Keratinocyte (primary cell): ENCODE data around the gene LST1. TPM values are rescaled to one million over a fixed set of nuclear protein-coding genes. Genes with fewer than 3 reads are reported as not detected.
"Not testable (repeated sequence)": the region's sequence is repeated elsewhere in the genome, so short reads cannot be mapped to it uniquely, and the experiment has no call there.

Source experiments
- DNase-seq: peaks from one replicate; pipeline ENCODE4 v3.0.0-alpha.2; 2011; ENCODE audit warnings: low read depth, missing footprints, low spot score
- FAIRE-seq: peaks from 2 replicates; lab custom pipeline; 2011; peaks lifted over from hg19 to GRCh38; lab: Jason Lieb, UNC
- H2AFZ ChIP-seq: 2 replicates; pipeline ENCODE4 v1.6.0; 2012; ENCODE audit warnings: low read length, control low read depth, inconsistent platforms; ENCODE audit not compliant: control insufficient read depth
- H3K27ac ChIP-seq: 2 replicates; pipeline ENCODE4 v1.5.1; 2011; ENCODE audit warnings: low read length; ENCODE audit not compliant: control insufficient read depth, insufficient read depth
- H3K27me3 ChIP-seq: 3 replicates; pipeline ENCODE4 v1.6.0; 2011; ENCODE audit warnings: low read length; ENCODE audit not compliant: control insufficient read depth, insufficient read depth; ENCODE audit errors: extremely low read depth
- H3K36me3 ChIP-seq, 2 experiments: 2 replicates in 1 of 2; 3 replicates in 1 of 2; pipeline ENCODE4 v1.5.1; 2011; ENCODE audit warnings: low read length in 2 of 2, mild to moderate bottlenecking in 1 of 2; ENCODE audit not compliant: control insufficient read depth in 2 of 2, insufficient read depth in 2 of 2; ENCODE audit errors: extremely low read depth in 1 of 2
- H3K4me1 ChIP-seq: 3 replicates; pipeline ENCODE4 v1.5.1; 2011; ENCODE audit warnings: low read length; ENCODE audit not compliant: control insufficient read depth, insufficient read depth; ENCODE audit errors: extremely low read depth
- H3K4me2 ChIP-seq: 3 replicates; pipeline ENCODE4 v1.6.0; 2011; ENCODE audit warnings: low read depth, low read length; ENCODE audit not compliant: control insufficient read depth, insufficient read depth; ENCODE audit errors: extremely low read depth
- H3K4me3 ChIP-seq, 3 experiments: fragments of 200-600 bp in 1 of 3; sonication (generic) in 1 of 3; 2 replicates in 2 of 3; 3 replicates in 1 of 3; pipeline ENCODE4 v1.5.1; 2011 to 2016; ENCODE audit warnings: low read length in 3 of 3, mild to moderate bottlenecking in 3 of 3, control low read depth in 2 of 3, inconsistent platforms in 1 of 3, low read depth in 1 of 3, mixed read lengths in 1 of 3, mixed run types in 1 of 3, moderate library complexity in 1 of 3; ENCODE audit not compliant: control insufficient read depth in 2 of 3, insufficient read depth in 2 of 3; ENCODE audit errors: extremely low read depth in 1 of 3
- H3K79me2 ChIP-seq: 2 replicates; pipeline ENCODE4 v1.6.0; 2012; ENCODE audit warnings: low read length; ENCODE audit not compliant: control insufficient read depth, insufficient read depth
- H3K9ac ChIP-seq: 3 replicates; pipeline ENCODE4 v1.6.0; 2011; ENCODE audit warnings: low read length; ENCODE audit not compliant: control insufficient read depth, insufficient read depth; ENCODE audit errors: extremely low read depth
- H3K9me1 ChIP-seq: 3 replicates; pipeline ENCODE4 v1.6.0; 2011; ENCODE audit warnings: low read length; ENCODE audit not compliant: control insufficient read depth, insufficient read depth; ENCODE audit errors: extremely low read depth
- H3K9me3 ChIP-seq: 2 replicates; pipeline ENCODE4 v1.5.1; 2012; ENCODE audit warnings: low read depth, low read length; ENCODE audit not compliant: control insufficient read depth
- H4K20me1 ChIP-seq: 3 replicates; pipeline ENCODE4 v1.6.0; 2011; ENCODE audit warnings: low read length; ENCODE audit not compliant: control insufficient read depth, insufficient read depth; ENCODE audit errors: extremely low read depth
- EZH2 ChIP-seq: IDR thresholded peaks from one replicate; pipeline ENCODE4 v1.6.1; 2012; ENCODE audit warnings: inconsistent platforms, mild to moderate bottlenecking, low read length, moderate library complexity
- dilution Hi-C: fragments of 300-500 bp; cut with MboI; formaldehyde crosslinking; loops from one replicate; pipeline ENCODE4 v1.7.0; 2020; ENCODE audit warnings: low sequenced_read_pairs; ENCODE audit not compliant: extremely low pct_ligation_motif_present
- polyA plus RNA-seq, 5 experiments: library from polyadenylated mRNA; depleted of rRNA in 3 of 5; stranded (reverse) in 3 of 5; stranded (forward) in 1 of 5; unstranded in 1 of 5; fragments of >200 nt; gene quantifications; 1 replicate in 1 of 5; 2 replicates in 3 of 5; 3 replicates in 1 of 5; pipeline versions ENCODE4 v1.2.1 to v1.2.3, GENCODE V29; 2011 to 2012; ENCODE audit warnings: missing spikeins in 2 of 5, low read depth in 1 of 5, low replicate concordance in 1 of 5
- TF ChIP-seq, protein P1 (sequence below), 3 experiments: IDR thresholded peaks in 1 of 3; conservative IDR thresholded peaks in 1 of 3; optimal IDR thresholded peaks in 1 of 3; 2 replicates in 2 of 3; 3 replicates in 1 of 3; pipeline versions ENCODE3 to v1.5.1; 2011; ENCODE audit warnings: low read length in 3 of 3, mild to moderate bottlenecking in 3 of 3, moderate library complexity in 2 of 3, control low read depth in 1 of 3, inconsistent platforms in 1 of 3; ENCODE audit not compliant: insufficient read depth in 2 of 3; ENCODE audit errors: extremely low read depth in 1 of 3

Gene LST1
- polyA plus RNA-seq, 1 donor (not counting 4 experiments of a cell fraction or from before 2014, with no cell fraction given): not detected

DNA sequence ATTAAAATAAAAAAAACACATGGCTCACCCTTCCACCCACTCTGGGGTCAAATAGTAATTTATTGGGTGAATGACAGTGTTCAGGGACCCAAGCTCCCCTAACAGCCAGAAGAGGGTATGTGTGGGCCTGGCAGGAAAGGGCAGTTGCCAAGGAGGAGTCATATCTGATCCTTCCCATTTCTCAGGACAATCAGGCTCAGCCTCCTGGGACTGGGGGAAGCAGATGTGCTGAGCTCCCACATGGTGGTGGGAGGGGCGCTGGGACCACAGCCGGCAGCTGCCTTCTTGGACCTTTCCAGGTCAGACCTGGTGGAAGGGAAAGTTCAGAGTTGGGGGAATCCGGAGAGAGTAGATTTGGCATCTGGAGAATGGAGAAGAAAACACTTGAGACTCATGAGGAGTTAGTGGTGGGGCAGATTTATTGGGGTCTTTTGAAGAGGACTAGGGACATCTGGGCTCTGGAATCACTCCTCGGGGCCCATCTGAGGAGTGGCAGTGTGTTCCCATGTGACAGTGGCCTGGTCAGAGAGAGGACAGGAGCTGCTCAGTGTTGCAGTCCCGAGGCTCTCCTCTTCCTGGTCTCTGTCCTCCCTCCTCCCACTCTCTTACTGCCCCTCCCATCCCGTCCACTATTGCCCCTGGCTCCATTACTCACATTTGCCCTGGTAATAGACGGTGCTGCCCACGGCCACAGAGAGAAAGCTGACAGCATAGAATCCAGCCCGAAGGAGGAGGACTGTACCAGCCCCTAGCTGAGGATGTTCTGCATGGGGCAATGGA is 3.0 kb downstream of the LST1 start:
- no peaks in the 10 kb centered on the region for H3K9me3 ChIP-seq
- H3K9ac ChIP-seq: no peak overlapping the region
- no peaks in the 10 kb centered on the region for H3K36me3 ChIP-seq
- no peaks in the 10 kb centered on the region for H3K4me1 ChIP-seq
- peaks cover 3% of the 10 kb centered on the region for H3K27me3 ChIP-seq
- no peaks in the 10 kb centered on the region for H4K20me1 ChIP-seq
- DNase-seq (no peak), FAIRE-seq (no peak)
- dilution Hi-C loops: no loop called here
- no peak for TF ChIP-seq EZH2
- TF ChIP-seq, protein P1, sequence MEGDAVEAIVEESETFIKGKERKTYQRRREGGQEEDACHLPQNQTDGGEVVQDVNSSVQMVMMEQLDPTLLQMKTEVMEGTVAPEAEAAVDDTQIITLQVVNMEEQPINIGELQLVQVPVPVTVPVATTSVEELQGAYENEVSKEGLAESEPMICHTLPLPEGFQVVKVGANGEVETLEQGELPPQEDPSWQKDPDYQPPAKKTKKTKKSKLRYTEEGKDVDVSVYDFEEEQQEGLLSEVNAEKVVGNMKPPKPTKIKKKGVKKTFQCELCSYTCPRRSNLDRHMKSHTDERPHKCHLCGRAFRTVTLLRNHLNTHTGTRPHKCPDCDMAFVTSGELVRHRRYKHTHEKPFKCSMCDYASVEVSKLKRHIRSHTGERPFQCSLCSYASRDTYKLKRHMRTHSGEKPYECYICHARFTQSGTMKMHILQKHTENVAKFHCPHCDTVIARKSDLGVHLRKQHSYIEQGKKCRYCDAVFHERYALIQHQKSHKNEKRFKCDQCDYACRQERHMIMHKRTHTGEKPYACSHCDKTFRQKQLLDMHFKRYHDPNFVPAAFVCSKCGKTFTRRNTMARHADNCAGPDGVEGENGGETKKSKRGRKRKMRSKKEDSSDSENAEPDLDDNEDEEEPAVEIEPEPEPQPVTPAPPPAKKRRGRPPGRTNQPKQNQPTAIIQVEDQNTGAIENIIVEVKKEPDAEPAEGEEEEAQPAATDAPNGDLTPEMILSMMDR (optimal IDR thresholded peaks at IDR 0.05 in 1 of 3, IDR thresholded peaks at IDR 0.05 in 1 of 3, conservative IDR thresholded peaks at IDR 0.05 in 1 of 3; ENCODE audit: extremely low read depth in 1 of 3, insufficient read depth in 2 of 3, low read length in 3 of 3): no peak
- H3K4me2 ChIP-seq: no peak overlapping the region
- no peak overlapping the region for H2AFZ ChIP-seq
- H3K79me2 ChIP-seq: no peaks in the 10 kb centered on the region
- H3K4me3 ChIP-seq: no peak overlapping the region
- no peak overlapping the region for H3K27ac ChIP-seq
- H3K9me1 ChIP-seq: no peaks in the 10 kb centered on the region

DNA sequence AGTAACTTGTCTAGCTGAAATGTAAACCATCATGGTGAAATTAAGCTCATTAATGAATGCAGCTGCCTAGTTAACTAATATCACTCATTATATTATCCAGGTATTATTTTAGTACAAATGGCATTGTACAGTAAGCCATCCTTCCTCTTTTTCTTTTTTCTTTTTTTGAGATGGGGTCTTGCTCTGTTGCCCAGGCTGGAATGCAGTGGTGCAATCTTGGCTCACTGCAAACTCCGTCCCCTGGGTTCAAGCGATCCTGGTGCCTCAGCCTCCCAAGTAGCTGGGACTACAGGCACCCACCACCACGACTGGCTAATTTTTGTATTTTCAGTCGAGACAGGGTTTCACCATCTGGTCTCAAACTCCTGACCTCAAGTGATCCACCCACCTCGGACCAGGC is 4.6 kb downstream of the LST1 start:
- H3K4me2 ChIP-seq, H4K20me1 ChIP-seq, H3K4me1 ChIP-seq, DNase-seq, H3K9me1 ChIP-seq, H3K9me3 ChIP-seq, H3K79me2 ChIP-seq, H3K9ac ChIP-seq, H3K4me3 ChIP-seq, H2AFZ ChIP-seq, FAIRE-seq, H3K27ac ChIP-seq, H3K36me3 ChIP-seq, H3K27me3 ChIP-seq, dilution Hi-C loops: not testable (repeated sequence)

DNA sequence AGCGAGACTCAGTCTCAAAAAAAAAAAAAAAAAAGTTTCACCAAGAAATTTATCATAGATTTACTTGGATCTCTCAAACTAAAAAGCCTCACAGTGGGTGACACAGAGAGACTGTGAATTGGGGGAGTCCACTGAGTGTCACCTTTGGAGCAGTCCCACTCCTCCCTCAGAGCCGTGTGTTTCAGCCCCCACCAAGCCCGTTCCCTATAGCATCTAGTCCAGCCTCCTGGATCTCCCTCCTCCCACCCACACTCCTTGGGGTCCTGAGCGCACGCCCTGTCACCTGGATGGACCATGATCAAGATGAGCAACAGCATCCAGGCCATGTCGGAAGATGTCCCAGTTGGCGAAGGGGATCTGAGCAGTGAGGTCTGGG is 6.3 kb downstream of the LST1 start:
- TF ChIP-seq EZH2: no peak
- TF ChIP-seq, protein P1 (optimal IDR thresholded peaks at IDR 0.05 in 1 of 3, IDR thresholded peaks at IDR 0.05 in 1 of 3, conservative IDR thresholded peaks at IDR 0.05 in 1 of 3; ENCODE audit: extremely low read depth in 1 of 3, insufficient read depth in 2 of 3, low read length in 3 of 3): no peak
- H2AFZ ChIP-seq: no peak overlapping the region

More for the DNA sequence above, 6.3 kb downstream of the LST1 start:
- Histone ChIP-seq H3K4me2 (no peak overlapping the region), H3K79me2 (no peaks in the 10 kb centered on the region), H3K9me3 (no peaks in the 10 kb centered on the region), H3K4me3 (no peak overlapping the region), H3K9ac (no peak overlapping the region), H3K36me3 (no peaks in the 10 kb centered on the region), H3K27ac (no peak overlapping the region), H3K4me1 (no peaks in the 10 kb centered on the region), H4K20me1 (no peaks in the 10 kb centered on the region), H3K9me1 (no peaks in the 10 kb centered on the region), H3K27me3 (peaks cover 3% of the 10 kb centered on the region)
- dilution Hi-C loops: no loop called here
- DNase-seq (no peak), FAIRE-seq (no peak)
